Muscle of leg (tissue), 11 donors: Measurements from ENCODE around the gene KIF18A. TPM values are rescaled to one million over a fixed set of nuclear protein-coding genes. Genes with fewer than 3 reads are reported as not detected.

Experiments
- DNase-seq: peaks from one replicate; pipeline ENCODE4 v3.0.0; 2013
- H3K27ac ChIP-seq: one replicate; pipeline ENCODE4 v1.5.1; 2013; ENCODE audit warnings: mild to moderate bottlenecking, low read length, control low read depth
- H3K27me3 ChIP-seq: one replicate; pipeline ENCODE4 v1.6.1; 2013; ENCODE audit warnings: low read length; ENCODE audit not compliant: control insufficient read depth, insufficient read depth
- H3K36me3 ChIP-seq: one replicate; pipeline ENCODE4 v1.6.1; 2013; ENCODE audit warnings: low read length; ENCODE audit not compliant: control insufficient read depth, insufficient read depth
- H3K4me1 ChIP-seq: one replicate; pipeline ENCODE4 v1.6.1; 2013; ENCODE audit warnings: low read length; ENCODE audit not compliant: control insufficient read depth, insufficient read depth
- H3K4me3 ChIP-seq: one replicate; pipeline ENCODE4 v1.5.1; 2013; ENCODE audit warnings: low read length, control low read depth
- H3K9me3 ChIP-seq: replicated peaks from 2 replicates; pipeline ENCODE4 v1.6.1; 2013; ENCODE audit warnings: low read depth, low read length; ENCODE audit not compliant: control insufficient read depth
- WGBS: methylation state at CpG from one replicate; pipeline ENCODE4 v1.1.5; 2013; ENCODE audit warnings: missing lambda C conversion rate; ENCODE audit not compliant: insufficient coverage; 5-methylcytosine and 5-hydroxymethylcytosine counted together
- polyA plus RNA-seq, 8 donors: library from polyadenylated mRNA; unstranded; fragments of 120-200 nt; gene quantifications; one replicate each; pipeline versions ENCODE4 v1.2.1 to v1.2.3, GENCODE V29; 2013; ENCODE audit warnings: inconsistent platforms in 1 of 8, low replicate concordance in 1 of 8; ENCODE audit not compliant: insufficient read length in 8 of 8, insufficient read depth in 1 of 8
- total RNA-seq: library from RNA; stranded (reverse); fragments of 120-200 nt; gene quantifications from one replicate; pipeline ENCODE4 v1.2.4, GENCODE V29; 2013

KIF18A gene
- total and polyA plus RNA-seq, 9 donors, result 3.9 to 7.4 (median 5.4) TPM

DNA sequence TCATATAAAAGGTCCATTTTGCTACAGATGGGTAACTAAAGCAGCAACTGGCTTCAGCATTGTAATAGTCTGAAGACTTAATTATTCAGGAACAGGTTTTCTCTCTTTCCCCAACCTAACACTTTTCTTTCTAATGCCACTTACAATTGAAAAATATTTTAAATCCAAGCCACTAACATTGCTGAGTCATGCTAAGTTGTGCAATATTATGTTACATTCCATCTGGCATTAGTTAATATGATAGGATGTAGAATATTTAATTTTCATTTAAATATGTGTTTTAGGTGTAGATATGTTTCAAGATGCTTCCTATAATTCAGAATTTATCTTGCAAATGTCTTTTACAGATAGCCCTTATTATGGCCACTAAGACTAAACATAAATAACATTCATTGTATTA is 98.6 kb downstream of the KIF18A start:
- H3K27ac ChIP-seq, result no peak overlapping the region
- no peaks in the 10 kb centered on the region for H3K4me1 ChIP-seq
- no peaks in the 10 kb centered on the region for H3K9me3 ChIP-seq
- no peaks in the 10 kb centered on the region for H3K36me3 ChIP-seq
- H3K4me3 ChIP-seq, result no peak overlapping the region
- H3K27me3 ChIP-seq, result no peaks in the 10 kb centered on the region
- peak; percentile 39 for DNase-seq

- Histone ChIP-seq H3K27me3 (no peaks in the 10 kb centered on the region), H3K27ac (no peak overlapping the region), H3K9me3 (peaks cover 12% of the 10 kb centered on the region), H3K36me3 (peaks cover 2% of the 10 kb centered on the region), H3K4me1 (no peaks in the 10 kb centered on the region), H3K4me3 (no peak overlapping the region)
- no peak for DNase-seq
Measured at GRCh38 chr11:28003615-28004014, 104.3 kb downstream of the KIF18A start.

GRCh38 chr11:27998552-27998951 is 109.4 kb downstream of the KIF18A start:
- Histone ChIP-seq H3K27me3 (no peaks in the 10 kb centered on the region), H3K9me3 (peaks cover 12% of the 10 kb centered on the region), H3K27ac (no peak overlapping the region), H3K36me3 (peaks cover 2% of the 10 kb centered on the region), H3K4me1 (no peaks in the 10 kb centered on the region), H3K4me3 (no peak overlapping the region)
- DNase-seq, result no peak

DNA sequence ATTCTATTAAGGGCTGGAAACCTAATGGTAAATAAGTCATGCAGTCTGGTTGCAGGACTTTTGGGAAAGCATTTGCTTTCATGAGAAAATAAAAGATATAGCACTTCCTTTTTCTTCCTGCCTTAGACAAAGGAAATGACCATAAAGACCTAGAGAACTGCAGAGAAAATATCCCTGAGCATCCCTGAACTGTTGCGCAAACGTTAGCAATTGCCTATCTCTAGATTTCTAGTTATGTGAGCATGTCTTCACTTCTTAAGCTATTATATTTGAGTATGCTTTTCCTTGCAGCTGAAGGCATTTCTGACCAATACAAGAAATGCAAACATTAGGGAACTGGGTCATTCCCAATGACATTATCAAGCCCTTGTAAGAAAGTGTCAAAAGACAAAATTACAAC is 110.6 kb downstream of the KIF18A start:
- no peak for DNase-seq
- peaks cover 2% of the 10 kb centered on the region for H3K36me3 ChIP-seq
- WGBS, result no CpG with 5 or more reads among the region's 2 CpGs
- no peaks in the 10 kb centered on the region for H3K4me1 ChIP-seq
- H3K27ac ChIP-seq, result no peak overlapping the region
- no peaks in the 10 kb centered on the region for H3K27me3 ChIP-seq
- no peak overlapping the region for H3K4me3 ChIP-seq
- H3K9me3 ChIP-seq, result peaks cover 12% of the 10 kb centered on the region

DNA sequence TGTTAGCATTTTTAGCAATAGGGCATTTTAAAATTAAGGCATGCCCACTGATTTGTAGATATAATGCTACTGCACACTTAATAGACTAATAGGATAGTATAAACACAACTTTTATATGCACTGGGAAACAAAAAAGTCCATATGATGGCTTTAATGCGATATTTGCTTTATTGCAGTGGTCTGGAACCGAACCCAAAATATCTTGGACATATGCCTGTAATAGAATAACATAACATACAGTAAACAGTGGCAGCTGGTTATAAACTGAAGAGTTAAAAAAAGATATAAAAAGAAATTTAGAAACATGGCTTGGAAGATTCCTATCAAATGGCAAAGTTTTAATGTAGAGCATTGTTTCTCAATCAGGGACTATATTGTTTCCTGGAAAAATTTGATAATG is 111.9 kb downstream of the KIF18A start:
- Histone ChIP-seq H3K27me3 (no peaks in the 10 kb centered on the region), H3K9me3 (peaks cover 7% of the 10 kb centered on the region), H3K27ac (no peak overlapping the region), H3K36me3 (no peaks in the 10 kb centered on the region), H3K4me3 (no peak overlapping the region), H3K4me1 (no peaks in the 10 kb centered on the region)
- no CpG with 5 or more reads among the region's 2 CpGs for WGBS
- no peak for DNase-seq

GRCh38 chr11:27995083-27995482 is 112.9 kb downstream of the KIF18A start:
- no peak overlapping the region for H3K27ac ChIP-seq

DNA sequence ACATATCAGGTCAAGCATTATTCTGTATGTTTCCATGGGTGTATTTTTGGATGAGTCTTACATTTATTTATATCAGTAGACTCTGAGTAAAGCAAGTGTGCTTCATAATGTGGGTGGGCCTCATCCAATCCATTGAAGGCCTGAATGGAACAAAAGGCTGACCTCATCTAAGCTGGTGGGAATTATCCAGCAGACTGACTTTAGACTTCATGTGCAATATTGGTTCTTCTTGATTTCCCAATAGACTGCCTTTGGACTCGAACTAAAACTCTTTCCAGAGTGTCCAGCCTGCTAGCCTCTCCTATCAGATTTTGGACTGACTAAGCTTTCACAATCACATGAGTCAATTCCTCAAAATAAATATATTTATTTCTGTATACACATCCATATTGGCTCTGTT is 116.2 kb downstream of the KIF18A start:
- WGBS, result no CpG with 5 or more reads among the region's 1 CpG
- Histone ChIP-seq H3K27ac (no peak overlapping the region), H3K4me3 (no peak overlapping the region), H3K4me1 (no peaks in the 10 kb centered on the region), H3K27me3 (no peaks in the 10 kb centered on the region), H3K36me3 (no peaks in the 10 kb centered on the region), H3K9me3 (no peaks in the 10 kb centered on the region)
- DNase-seq, result peak; percentile 66

More at GRCh38 chr11:27995083-27995482, 112.9 kb downstream of the KIF18A start:
- Histone ChIP-seq H3K27me3 (no peaks in the 10 kb centered on the region), H3K36me3 (no peaks in the 10 kb centered on the region), H3K4me3 (no peak overlapping the region), H3K9me3 (peaks cover 7% of the 10 kb centered on the region), H3K4me1 (no peaks in the 10 kb centered on the region)
- WGBS, result 86% methylated on average over 1 of the region's 3 CpGs
- DNase-seq, result no peak

GRCh38 chr11:27977527-27977926 is 130.4 kb downstream of the KIF18A start:
- H3K4me3 ChIP-seq, result no peak overlapping the region
- H3K27me3 ChIP-seq, result no peaks in the 10 kb centered on the region
- WGBS, result no CpG with 5 or more reads among the region's 2 CpGs
- DNase-seq, result no peak
- H3K27ac ChIP-seq, result no peak overlapping the region
- H3K36me3 ChIP-seq, result no peaks in the 10 kb centered on the region
- H3K9me3 ChIP-seq, result no peaks in the 10 kb centered on the region
- no peaks in the 10 kb centered on the region for H3K4me1 ChIP-seq

GRCh38 chr11:27977031-27977430 is 130.9 kb downstream of the KIF18A start:
- DNase-seq, result no peak
- no peak overlapping the region for H3K4me3 ChIP-seq
- no peak overlapping the region for H3K27ac ChIP-seq
- no peaks in the 10 kb centered on the region for H3K4me1 ChIP-seq
- H3K36me3 ChIP-seq, result no peaks in the 10 kb centered on the region
- H3K27me3 ChIP-seq, result no peaks in the 10 kb centered on the region
- H3K9me3 ChIP-seq, result no peaks in the 10 kb centered on the region
- no CpG with 5 or more reads among the region's 3 CpGs for WGBS

DNA sequence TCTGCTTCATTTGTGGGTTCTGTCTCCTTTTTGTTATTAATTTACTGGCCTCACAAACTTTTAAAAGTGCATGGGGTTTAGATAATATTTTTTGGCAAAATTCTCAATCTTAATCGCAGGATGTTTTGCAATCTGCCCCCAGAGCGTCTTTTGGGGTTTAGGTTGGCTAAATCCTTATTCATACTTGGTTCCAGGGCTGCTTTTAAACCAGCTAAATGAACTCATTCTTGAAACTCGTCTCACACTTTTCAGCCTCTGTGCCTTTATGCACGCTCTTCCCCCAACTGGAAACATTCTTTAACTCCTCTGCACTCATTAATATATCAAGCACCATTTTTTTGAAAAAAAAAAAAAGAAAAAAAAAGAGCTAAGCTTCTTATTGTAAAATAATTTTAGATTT is 131.7 kb downstream of the KIF18A start:
- Histone ChIP-seq H3K4me1 (no peaks in the 10 kb centered on the region), H3K9me3 (no peaks in the 10 kb centered on the region), H3K36me3 (no peaks in the 10 kb centered on the region), H3K27me3 (no peaks in the 10 kb centered on the region), H3K27ac (no peak overlapping the region), H3K4me3 (no peak overlapping the region)
- peak; percentile 6 for DNase-seq
- 17% methylated on average over 1 of the region's 4 CpGs for WGBS

DNA sequence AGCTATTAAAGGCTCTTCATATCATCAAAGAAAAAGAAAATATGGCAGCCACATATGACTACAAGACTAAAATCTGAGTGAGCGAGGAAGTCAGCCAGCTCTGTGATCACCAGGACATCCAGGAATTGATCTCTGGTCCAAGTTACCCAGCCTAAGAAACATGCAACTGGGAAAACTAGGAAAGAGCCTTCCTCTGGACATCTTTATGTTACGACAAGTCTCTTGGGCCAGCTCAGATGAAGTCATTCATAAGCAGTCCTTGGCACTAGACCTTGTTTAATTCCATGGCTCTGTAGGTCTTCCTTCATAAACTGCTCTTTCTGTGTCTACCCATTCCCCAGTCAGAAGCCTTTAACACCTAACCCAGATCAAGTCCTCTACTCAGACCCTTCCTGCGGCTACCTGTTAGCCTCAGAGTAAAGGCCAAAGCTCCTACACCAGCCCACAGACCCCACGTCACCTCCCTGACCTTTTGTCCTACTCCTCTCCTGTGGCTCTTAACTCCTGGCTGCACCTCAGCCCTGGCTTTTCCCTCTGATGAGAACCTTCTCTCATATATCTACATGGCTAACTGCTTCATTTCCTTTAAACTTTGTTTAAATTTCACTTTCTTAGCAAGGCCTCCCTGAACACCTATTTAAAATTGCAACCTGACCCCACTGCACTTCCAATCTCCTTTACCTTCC is 134.0 kb downstream of the KIF18A start:
- no peaks in the 10 kb centered on the region for H3K4me1 ChIP-seq
- H3K9me3 ChIP-seq, result no peaks in the 10 kb centered on the region
- H3K36me3 ChIP-seq, result no peaks in the 10 kb centered on the region
- H3K4me3 ChIP-seq, result no peak overlapping the region
- H3K27me3 ChIP-seq, result no peaks in the 10 kb centered on the region
- H3K27ac ChIP-seq, result no peak overlapping the region
- DNase-seq, result peak; percentile 76
- 55% methylated on average over 3 of the region's 4 CpGs for WGBS
